Neuronal stem cell (in vitro differentiated cells): ENCODE measurements around the gene CDC7.

Source experiments
- DNase-seq: peaks from one replicate; pipeline ENCODE4 v3.0.0-alpha.2; 2013; ENCODE audit warnings: low spot score
- H2AFZ ChIP-seq: one replicate; pipeline ENCODE4 v1.6.1; 2013; ENCODE audit warnings: mild to moderate bottlenecking, low read length, inconsistent platforms
- H2AK5ac ChIP-seq: 2 replicates; pipeline ENCODE4 v1.6.1; 2013; ENCODE audit warnings: low read depth, mild to moderate bottlenecking, inconsistent platforms, low read length, moderate library complexity, mixed read lengths
- H2BK120ac ChIP-seq: 2 replicates; pipeline ENCODE4 v1.6.1; 2013; ENCODE audit warnings: low read depth, mild to moderate bottlenecking, inconsistent platforms, low read length, moderate library complexity, mixed read lengths
- H2BK12ac ChIP-seq: one replicate; pipeline ENCODE4 v1.6.1; 2013; ENCODE audit warnings: low read length, inconsistent platforms
- H2BK15ac ChIP-seq: 2 replicates; pipeline ENCODE4 v1.6.1; 2013; ENCODE audit warnings: mild to moderate bottlenecking, low read length, inconsistent platforms, mixed read lengths
- H2BK5ac ChIP-seq: one replicate; pipeline ENCODE4 v1.6.1; 2013; ENCODE audit warnings: inconsistent platforms, mild to moderate bottlenecking, low read length, moderate library complexity
- H3K14ac ChIP-seq: one replicate; pipeline ENCODE4 v1.6.1; 2013; ENCODE audit warnings: low read length, inconsistent platforms
- H3K18ac ChIP-seq: 2 replicates; pipeline ENCODE4 v1.6.1; 2013; ENCODE audit warnings: low read length, inconsistent platforms
- H3K23ac ChIP-seq: 2 replicates; pipeline ENCODE4 v1.6.1; 2013; ENCODE audit warnings: low read depth, mild to moderate bottlenecking, mixed read lengths, low read length, inconsistent platforms; ENCODE audit not compliant: poor library complexity
- H3K27ac ChIP-seq: replicated peaks from 3 replicates; pipeline ENCODE4 v1.5.1; 2013; ENCODE audit warnings: low read length, inconsistent platforms
- H3K27me3 ChIP-seq, 3 experiments: 2 replicates each; pipeline ENCODE4 v1.6.1; 2013; ENCODE audit warnings: low read length in 3 of 3, mild to moderate bottlenecking in 2 of 3, inconsistent platforms in 1 of 3, low read depth in 1 of 3, mixed read lengths in 1 of 3, moderate library complexity in 1 of 3; ENCODE audit not compliant: control insufficient read depth in 3 of 3, insufficient read depth in 3 of 3
- H3K36me3 ChIP-seq, 2 donors: replicated peaks in 1 of 2; 2 replicates each; pipeline ENCODE4 v1.6.1; 2013; ENCODE audit warnings: low read length in 2 of 2; ENCODE audit not compliant: control insufficient read depth in 2 of 2, insufficient read depth in 2 of 2
- H3K4ac ChIP-seq: 2 replicates; pipeline ENCODE4 v1.6.1; 2013; ENCODE audit warnings: inconsistent platforms, mild to moderate bottlenecking, low read length, moderate library complexity
- H3K4me1 ChIP-seq, 2 donors: 1 replicate in 1 of 2; 2 replicates in 1 of 2; pipeline ENCODE4 v1.6.1; 2013; ENCODE audit warnings: low read length in 2 of 2, low read depth in 1 of 2; ENCODE audit not compliant: control insufficient read depth in 2 of 2, insufficient read depth in 1 of 2
- H3K4me2 ChIP-seq: one replicate; pipeline ENCODE4 v1.6.1; 2013; ENCODE audit warnings: mild to moderate bottlenecking, low read length, inconsistent platforms; ENCODE audit not compliant: insufficient read depth, poor library complexity, severe bottlenecking
- H3K4me3 ChIP-seq, 2 donors: 2 replicates each; pipeline ENCODE4 v1.5.1; 2013; ENCODE audit warnings: low read length in 2 of 2, mild to moderate bottlenecking in 2 of 2, inconsistent platforms in 1 of 2, moderate library complexity in 1 of 2
- H3K79me1 ChIP-seq: one replicate; pipeline ENCODE4 v1.6.1; 2013; ENCODE audit warnings: low read depth, mild to moderate bottlenecking, inconsistent platforms, low read length, moderate library complexity
- H3K9ac ChIP-seq: one replicate; pipeline ENCODE4 v1.6.1; 2013; ENCODE audit warnings: mild to moderate bottlenecking, low read depth, low read length, inconsistent platforms; ENCODE audit not compliant: poor library complexity
- H3K9me3 ChIP-seq, 2 donors: replicated peaks in 1 of 2; 2 replicates each; pipeline versions ENCODE3 to v1.6.1; 2013; ENCODE audit warnings: low read length in 2 of 2, mild to moderate bottlenecking in 2 of 2, inconsistent platforms in 1 of 2, low read depth in 1 of 2, mixed read lengths in 1 of 2, moderate library complexity in 1 of 2; ENCODE audit not compliant: control insufficient read depth in 2 of 2, insufficient read depth in 1 of 2
- H4K8ac ChIP-seq: one replicate; pipeline ENCODE4 v1.6.1; 2013; ENCODE audit warnings: low read depth, mild to moderate bottlenecking, inconsistent platforms, low read length, moderate library complexity
- H4K91ac ChIP-seq: one replicate; pipeline ENCODE4 v1.6.1; 2013; ENCODE audit warnings: low read length, low read depth, mild to moderate bottlenecking, inconsistent platforms; ENCODE audit not compliant: poor library complexity
- WGBS, 2 donors: extraction: QIAGEN DNeasy Blood & Tissue Kit; methylation state at CpG; one replicate each; pipeline ENCODE4 v1.1.7; 2013; ENCODE audit warnings: missing lambda C conversion rate in 2 of 2, mixed read lengths in 1 of 2; ENCODE audit not compliant: insufficient read length in 2 of 2, insufficient replicate concordance in 1 of 2; ENCODE audit errors: extremely low coverage in 2 of 2; 5-methylcytosine and 5-hydroxymethylcytosine counted together

Gene CDC7

DNA sequence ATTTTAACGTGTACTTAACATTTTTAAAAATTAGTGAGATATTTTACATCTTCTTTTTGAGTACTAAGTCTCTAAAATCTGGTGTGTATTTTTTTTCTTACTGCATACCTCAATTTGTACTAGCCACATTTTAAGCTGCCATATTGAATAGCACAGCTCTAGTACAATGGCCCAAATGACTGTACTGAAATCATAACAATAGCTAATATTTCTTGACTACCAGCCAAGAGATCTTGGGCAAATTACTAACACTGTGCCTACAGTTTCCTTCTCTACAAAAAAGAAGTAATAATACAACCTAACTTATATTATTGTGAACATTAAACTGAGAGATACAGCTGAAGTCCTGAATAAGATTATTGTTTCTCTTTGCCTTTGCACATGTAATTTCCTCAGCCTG lies 57.2 kb downstream of the CDC7 start:
- H3K4ac ChIP-seq: no peak overlapping the region
- no peaks in the 10 kb centered on the region for H3K9me3 ChIP-seq
- H2BK120ac ChIP-seq: no peak overlapping the region
- no peak overlapping the region for H3K9ac ChIP-seq
- H3K36me3 ChIP-seq: no peaks in the 10 kb centered on the region
- H2BK15ac ChIP-seq: no peak overlapping the region
- no peak overlapping the region for H2BK12ac ChIP-seq
- no peak overlapping the region for H4K91ac ChIP-seq
- H3K14ac ChIP-seq: no peak overlapping the region
- no peak overlapping the region for H3K23ac ChIP-seq
- no peak for DNase-seq
- WGBS, 2 donors: no CpG with 5 or more reads among the region's 1 CpG
- peaks cover 5 to 12% of the 10 kb centered on the region in 2 donors for H3K4me1 ChIP-seq
- H2AK5ac ChIP-seq: no peak overlapping the region
- no peaks in the 10 kb centered on the region for H3K79me1 ChIP-seq
- no peak overlapping the region for H3K4me3 ChIP-seq
- H2BK5ac ChIP-seq: no peak overlapping the region
- no peak overlapping the region for H2AFZ ChIP-seq
- no peaks in the 10 kb centered on the region for H3K27me3 ChIP-seq
- H3K18ac ChIP-seq: no peak overlapping the region
- H4K8ac ChIP-seq: no peak overlapping the region
- H3K27ac ChIP-seq: no peak overlapping the region
- H3K4me2 ChIP-seq: no peak overlapping the region

DNA sequence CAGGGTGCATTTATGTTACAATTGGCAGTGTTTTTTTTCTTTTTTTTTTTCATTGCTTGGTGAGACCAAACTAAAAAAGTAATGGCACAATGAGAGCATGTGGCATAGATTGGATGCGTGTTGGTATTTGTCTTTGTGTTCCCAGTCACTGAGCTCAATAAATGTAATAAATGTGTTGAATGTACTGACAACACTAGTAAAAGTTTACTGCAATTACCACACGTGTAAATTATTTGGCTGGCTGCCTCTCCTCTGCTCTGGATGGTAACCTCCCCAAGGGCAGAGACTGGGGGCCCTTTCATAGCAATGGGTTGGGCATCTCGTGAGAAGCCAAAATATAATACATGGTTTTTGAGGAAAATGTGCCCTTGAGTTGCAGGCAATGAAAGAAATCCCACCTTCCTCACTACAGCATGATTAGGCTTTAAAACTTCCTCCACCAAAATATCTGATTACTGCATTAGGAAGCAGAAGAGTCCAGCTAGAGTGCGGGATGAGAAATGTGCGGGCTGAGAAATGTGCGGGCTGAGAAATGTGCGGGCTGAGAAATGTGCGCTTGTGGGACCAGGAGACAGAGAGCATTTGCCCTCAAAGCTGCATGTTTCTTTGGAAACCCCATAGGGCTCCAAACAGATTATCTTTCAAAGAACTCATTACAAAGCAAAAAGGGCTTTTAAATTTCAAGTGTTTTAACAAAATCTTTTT lies 58.5 kb downstream of the CDC7 start:
- Histone ChIP-seq H2BK12ac (no peak overlapping the region), H3K36me3 (no peaks in the 10 kb centered on the region), H4K8ac (no peak overlapping the region), H2AK5ac (no peak overlapping the region), H4K91ac (no peak overlapping the region), H3K79me1 (no peaks in the 10 kb centered on the region), H2BK15ac (no peak overlapping the region), H3K27ac (no peak overlapping the region), H2AFZ (no peak overlapping the region), H3K23ac (no peak overlapping the region), H3K9ac (no peak overlapping the region), H3K14ac (no peak overlapping the region), H2BK5ac (no peak overlapping the region), H3K4me2 (no peak overlapping the region), H2BK120ac (no peak overlapping the region), H3K27me3 (no peaks in the 10 kb centered on the region), H3K4ac (no peak overlapping the region), H3K4me1 (peaks cover 8 to 9% of the 10 kb centered on the region in 2 donors), H3K4me3 (no peak overlapping the region), H3K9me3 (peaks cover 0 to 9% of the 10 kb centered on the region in 2 donors), H3K18ac (no peak overlapping the region)
- WGBS, 2 donors: no CpG with 5 or more reads among the region's 8 CpGs
- DNase-seq: no peak

DNA sequence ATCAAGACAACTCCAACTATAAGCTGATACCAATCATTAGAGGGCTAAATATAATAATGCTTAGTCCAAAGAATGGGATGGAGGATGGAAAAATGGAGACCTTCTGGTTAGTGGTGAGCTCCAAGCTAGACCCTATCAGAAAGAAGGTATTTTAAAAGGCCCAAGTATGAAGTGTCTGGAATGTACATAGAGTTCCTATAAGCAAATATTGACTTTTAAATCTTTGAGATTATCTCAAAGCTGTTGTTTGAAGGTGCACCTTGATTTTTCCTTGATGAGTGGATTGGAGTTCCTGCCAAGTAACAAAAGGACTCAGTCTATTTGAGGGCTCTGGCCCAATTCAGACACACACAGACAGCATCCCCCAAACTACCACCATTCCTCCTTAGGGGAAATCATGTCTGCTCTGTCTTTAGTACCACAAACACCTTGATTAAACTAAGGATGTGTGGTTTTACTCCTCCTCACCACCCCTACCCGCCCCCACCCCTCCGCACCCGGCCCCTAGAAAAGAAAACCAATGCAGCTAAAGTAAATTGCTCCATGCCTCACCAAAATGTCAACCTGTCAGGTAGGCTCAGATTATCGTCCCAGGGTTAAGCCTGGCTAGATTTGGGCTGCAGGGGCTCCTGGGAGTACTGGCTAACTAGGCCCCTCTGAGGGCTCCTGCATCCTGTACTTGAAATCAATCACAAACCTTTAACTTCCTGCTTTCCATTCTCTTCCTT lies 59.4 kb downstream of the CDC7 start:
- no peak overlapping the region for H2AFZ ChIP-seq
- WGBS, 2 donors: no CpG with 5 or more reads among the region's 4 CpGs

DNA sequence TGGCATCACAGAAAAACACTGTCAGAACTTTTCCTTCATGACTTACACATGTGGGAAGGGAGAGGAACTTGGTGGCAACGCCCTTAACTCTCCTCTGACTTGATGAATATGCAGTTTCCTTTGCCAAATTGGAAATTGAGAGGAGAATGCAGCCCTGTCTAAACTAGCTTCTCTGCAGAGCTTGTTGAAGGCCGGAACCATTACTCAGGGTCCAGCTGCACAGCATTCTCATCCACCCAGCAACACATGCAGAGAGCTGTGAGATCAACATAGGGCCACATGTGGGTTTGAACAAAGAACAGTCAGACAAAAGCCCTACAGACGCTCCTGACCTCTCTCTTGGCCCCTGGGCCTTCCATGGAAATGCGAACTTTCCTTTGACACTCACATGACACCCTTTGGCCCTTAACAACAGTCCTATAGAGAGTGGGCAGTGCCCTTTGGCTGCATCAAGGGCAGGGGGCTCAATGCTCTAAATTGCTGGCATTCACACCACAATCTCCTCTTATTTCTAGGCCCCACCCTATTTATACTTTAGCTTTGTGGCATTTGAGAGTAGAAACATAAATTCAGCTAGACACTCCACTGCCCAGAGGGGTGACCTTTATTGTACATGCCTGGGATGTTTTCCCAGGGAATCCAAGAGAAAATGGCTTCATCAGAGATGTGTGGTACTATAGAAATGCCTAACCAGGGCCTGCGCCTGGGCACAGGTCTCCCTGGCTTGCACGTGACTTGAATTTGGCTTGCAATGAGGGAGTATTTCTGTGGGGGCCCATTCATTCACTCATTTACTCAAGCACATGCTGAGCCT lies 64.4 kb downstream of the CDC7 start:
- no peaks in the 10 kb centered on the region for H3K79me1 ChIP-seq
- DNase-seq: peak; percentile 74
- H2BK120ac ChIP-seq: no peak overlapping the region
- WGBS, 2 donors: no CpG with 5 or more reads among the region's 6 CpGs
- no peaks in the 10 kb centered on the region for H3K36me3 ChIP-seq
- H3K4me3 ChIP-seq: no peak overlapping the region
- H3K18ac ChIP-seq: no peak overlapping the region
- no peak overlapping the region for H2BK15ac ChIP-seq
- peak overlapping the region; percentile 83 for H3K27ac ChIP-seq
- H2BK5ac ChIP-seq: no peak overlapping the region
- no peak overlapping the region for H3K14ac ChIP-seq
- H2AK5ac ChIP-seq: no peak overlapping the region
- no peak overlapping the region for H2BK12ac ChIP-seq
- peaks cover 8 to 17% of the 10 kb centered on the region in 2 donors for H3K4me1 ChIP-seq
- no peak overlapping the region for H3K23ac ChIP-seq
- peaks cover 0 to 9% of the 10 kb centered on the region in 2 donors for H3K9me3 ChIP-seq
- H4K91ac ChIP-seq: no peak overlapping the region
- no peak overlapping the region for H3K4ac ChIP-seq
- H3K27me3 ChIP-seq: no peaks in the 10 kb centered on the region
- no peak overlapping the region for H4K8ac ChIP-seq
- H3K9ac ChIP-seq: no peak overlapping the region
- no peak overlapping the region for H2AFZ ChIP-seq
- H3K4me2 ChIP-seq: no peak overlapping the region

More for the DNA sequence above, 59.4 kb downstream of the CDC7 start:
- Histone ChIP-seq H3K4ac (no peak overlapping the region), H3K27ac (no peak overlapping the region), H4K91ac (no peak overlapping the region), H3K4me3 (no peak overlapping the region), H3K18ac (no peak overlapping the region), H2BK120ac (no peak overlapping the region), H3K4me2 (no peak overlapping the region), H3K79me1 (no peaks in the 10 kb centered on the region), H3K23ac (no peak overlapping the region), H3K36me3 (no peaks in the 10 kb centered on the region), H3K27me3 (no peaks in the 10 kb centered on the region), H3K4me1 (peaks cover 12% of the 10 kb centered on the region in 2 donors), H3K9ac (no peak overlapping the region), H2BK15ac (no peak overlapping the region), H2BK12ac (no peak overlapping the region), H3K9me3 (peaks cover 0 to 9% of the 10 kb centered on the region in 2 donors), H2BK5ac (no peak overlapping the region), H2AK5ac (no peak overlapping the region), H3K14ac (no peak overlapping the region), H4K8ac (no peak overlapping the region)
- no peak for DNase-seq
